ENCODE data around the gene CARMIL3.
"Not testable (repeated sequence)": the region's sequence is repeated elsewhere in the genome, so short reads cannot be mapped to it uniquely, and the experiment has no call there.

Gene CARMIL3

GRCh38 chr14:24051789-24052655 lies at the start of gene CARMIL3:
CARMIL3 (plus strand) TSS chr14:24052009; CDS start chr14:24052154, 145 bp downstream.
- DNase-seq: peak; percentile 48

- not testable (repeated sequence) for DNase-seq
These were observed 45.4 kb upstream of the CARMIL3 start for GRCh38 chr14:24006471-24006816.

- DNase-seq: not testable (repeated sequence)
These were observed 44.8 kb upstream of the CARMIL3 start for GRCh38 chr14:24006817-24007652.

- DNase-seq: no peak
These were observed 40.8 kb upstream of the CARMIL3 start for GRCh38 chr14:24011051-24011450.

GRCh38 chr14:24012726-24013273 lies 39.0 kb upstream of the CARMIL3 start:
- DNase-seq: not testable (repeated sequence)

- peak; percentile 44 for DNase-seq
These were observed 37.9 kb upstream of the CARMIL3 start for GRCh38 chr14:24013654-24014514.

- DNase-seq: not testable (repeated sequence)
These were observed 36.1 kb upstream of the CARMIL3 start for GRCh38 chr14:24015745-24016144.

- not testable (repeated sequence) for DNase-seq
These were observed 32.8 kb upstream of the CARMIL3 start for GRCh38 chr14:24018978-24019377.

- not testable (repeated sequence) for DNase-seq
These were observed 31.9 kb upstream of the CARMIL3 start for GRCh38 chr14:24019944-24020343.

- not testable (repeated sequence) for DNase-seq
These were observed 31.3 kb upstream of the CARMIL3 start for GRCh38 chr14:24020520-24020919.

- not testable (repeated sequence) for DNase-seq
These were observed 26.8 kb upstream of the CARMIL3 start for GRCh38 chr14:24024939-24025418.

GRCh38 chr14:24029687-24030086 lies 22.1 kb upstream of the CARMIL3 start:
- DNase-seq: not testable (repeated sequence)

GRCh38 chr14:24031331-24031730 lies 20.5 kb upstream of the CARMIL3 start:
- DNase-seq: not testable (repeated sequence)

- DNase-seq: no peak
These were observed 18.9 kb upstream of the CARMIL3 start for GRCh38 chr14:24032727-24033418.

GRCh38 chr14:24035769-24036168 lies 16.0 kb upstream of the CARMIL3 start:
- not testable (repeated sequence) for DNase-seq

GRCh38 chr14:24036169-24036962 lies 15.4 kb upstream of the CARMIL3 start:
- peak; percentile 76 for DNase-seq

GRCh38 chr14:24036963-24037657 lies 14.7 kb upstream of the CARMIL3 start:
- not testable (repeated sequence) for DNase-seq

GRCh38 chr14:24037658-24038037 lies 14.2 kb upstream of the CARMIL3 start:
- DNase-seq: no peak

GRCh38 chr14:24038686-24039085 lies 13.1 kb upstream of the CARMIL3 start:
- DNase-seq: no peak

GRCh38 chr14:24040692-24041091 lies 11.1 kb upstream of the CARMIL3 start:
- no peak for DNase-seq
